HG03108 (cell line): ENCODE data around the gene STRA8.
"Not testable (repeated sequence)": the region's sequence is repeated elsewhere in the genome, so short reads cannot be mapped to it uniquely, and the experiment has no call there.

ENCODE experiments used
- ATAC-seq: cut with Tn5 transposase; IDR thresholded peaks from one replicate; pipeline ENCODE4 v1.9.1; 2021; ENCODE audit warnings: moderate library complexity; ENCODE audit not compliant: unreplicated experiment

STRA8 gene

GRCh38 chr7:135204341-135204749 is 29.3 kb upstream of the STRA8 start:
- ATAC-seq: no peak

GRCh38 chr7:135204876-135205275 is 28.8 kb upstream of the STRA8 start:
- no peak for ATAC-seq

GRCh38 chr7:135205850-135206249 is 27.8 kb upstream of the STRA8 start:
- ATAC-seq: no peak

GRCh38 chr7:135206941-135207391 is 26.7 kb upstream of the STRA8 start:
- ATAC-seq: peak; percentile 24

- no peak for ATAC-seq
Observed at GRCh38 chr7:135207406-135208101, 26.1 kb upstream of the STRA8 start.

GRCh38 chr7:135208102-135208793 is 25.4 kb upstream of the STRA8 start:
- ATAC-seq: no peak

- no peak for ATAC-seq
Observed at GRCh38 chr7:135209225-135209834, 24.3 kb upstream of the STRA8 start.

- ATAC-seq: no peak
Observed at GRCh38 chr7:135210888-135211178, 22.8 kb upstream of the STRA8 start.

GRCh38 chr7:135211179-135211945 is 22.3 kb upstream of the STRA8 start, which contains the start of gene WDR91:
TSS of gene WDR91 (minus strand) at chr7:135211526. CDS start at chr7:135211502, 24 bp downstream.
- ATAC-seq: peak; percentile 77

- ATAC-seq: not testable (repeated sequence)
Observed at GRCh38 chr7:135211946-135212685, 21.5 kb upstream of the STRA8 start.

- ATAC-seq: no peak
Observed at GRCh38 chr7:135213831-135214230, 19.8 kb upstream of the STRA8 start.

GRCh38 chr7:135215180-135215579 is 18.5 kb upstream of the STRA8 start:
- no peak for ATAC-seq

- ATAC-seq: no peak
Observed at GRCh38 chr7:135215698-135216097, 17.9 kb upstream of the STRA8 start.

GRCh38 chr7:135217645-135218509 is 15.8 kb upstream of the STRA8 start:
- ATAC-seq: no peak

GRCh38 chr7:135224027-135224426 is 9.6 kb upstream of the STRA8 start:
- ATAC-seq: no peak

GRCh38 chr7:135231686-135232085 is 2.0 kb upstream of the STRA8 start:
- ATAC-seq: no peak

GRCh38 chr7:135232087-135232486 is 1.6 kb upstream of the STRA8 start:
- no peak for ATAC-seq

GRCh38 chr7:135232720-135233119 is 918 bp upstream of the STRA8 start:
- ATAC-seq: no peak

- not testable (repeated sequence) for ATAC-seq
Observed at GRCh38 chr7:135234095-135234494, 457 bp downstream of the STRA8 start.

GRCh38 chr7:135234727-135235126 is 1.1 kb downstream of the STRA8 start:
- ATAC-seq: no peak
